Keratinocyte (primary cell): ENCODE results near the gene SP140. TPM values are rescaled to one million over a fixed set of nuclear protein-coding genes. Genes with fewer than 3 reads are reported as not detected.

ENCODE experiments used
- DNase-seq: peaks from one replicate; pipeline ENCODE4 v3.0.0-alpha.2; 2011; ENCODE audit warnings: low read depth, missing footprints, low spot score
- FAIRE-seq: peaks from 2 replicates; lab custom pipeline; 2011; peaks lifted over from hg19 to GRCh38; lab: Jason Lieb, UNC
- H2AFZ ChIP-seq: 2 replicates; pipeline ENCODE4 v1.6.0; 2012; ENCODE audit warnings: low read length, control low read depth, inconsistent platforms; ENCODE audit not compliant: control insufficient read depth
- H3K27ac ChIP-seq: 2 replicates; pipeline ENCODE4 v1.5.1; 2011; ENCODE audit warnings: low read length; ENCODE audit not compliant: control insufficient read depth, insufficient read depth
- H3K27me3 ChIP-seq: 3 replicates; pipeline ENCODE4 v1.6.0; 2011; ENCODE audit warnings: low read length; ENCODE audit not compliant: control insufficient read depth, insufficient read depth; ENCODE audit errors: extremely low read depth
- H3K36me3 ChIP-seq, 2 experiments: 2 replicates in 1 of 2; 3 replicates in 1 of 2; pipeline ENCODE4 v1.5.1; 2011; ENCODE audit warnings: low read length in 2 of 2, mild to moderate bottlenecking in 1 of 2; ENCODE audit not compliant: control insufficient read depth in 2 of 2, insufficient read depth in 2 of 2; ENCODE audit errors: extremely low read depth in 1 of 2
- H3K4me1 ChIP-seq: 3 replicates; pipeline ENCODE4 v1.5.1; 2011; ENCODE audit warnings: low read length; ENCODE audit not compliant: control insufficient read depth, insufficient read depth; ENCODE audit errors: extremely low read depth
- H3K4me2 ChIP-seq: 3 replicates; pipeline ENCODE4 v1.6.0; 2011; ENCODE audit warnings: low read depth, low read length; ENCODE audit not compliant: control insufficient read depth, insufficient read depth; ENCODE audit errors: extremely low read depth
- H3K4me3 ChIP-seq, 3 experiments: fragments of 200-600 bp in 1 of 3; sonication (generic) in 1 of 3; 2 replicates in 2 of 3; 3 replicates in 1 of 3; pipeline ENCODE4 v1.5.1; 2011 to 2016; ENCODE audit warnings: low read length in 3 of 3, mild to moderate bottlenecking in 3 of 3, control low read depth in 2 of 3, inconsistent platforms in 1 of 3, low read depth in 1 of 3, mixed read lengths in 1 of 3, mixed run types in 1 of 3, moderate library complexity in 1 of 3; ENCODE audit not compliant: control insufficient read depth in 2 of 3, insufficient read depth in 2 of 3; ENCODE audit errors: extremely low read depth in 1 of 3
- H3K79me2 ChIP-seq: 2 replicates; pipeline ENCODE4 v1.6.0; 2012; ENCODE audit warnings: low read length; ENCODE audit not compliant: control insufficient read depth, insufficient read depth
- H3K9ac ChIP-seq: 3 replicates; pipeline ENCODE4 v1.6.0; 2011; ENCODE audit warnings: low read length; ENCODE audit not compliant: control insufficient read depth, insufficient read depth; ENCODE audit errors: extremely low read depth
- H3K9me1 ChIP-seq: 3 replicates; pipeline ENCODE4 v1.6.0; 2011; ENCODE audit warnings: low read length; ENCODE audit not compliant: control insufficient read depth, insufficient read depth; ENCODE audit errors: extremely low read depth
- H3K9me3 ChIP-seq: 2 replicates; pipeline ENCODE4 v1.5.1; 2012; ENCODE audit warnings: low read depth, low read length; ENCODE audit not compliant: control insufficient read depth
- H4K20me1 ChIP-seq: 3 replicates; pipeline ENCODE4 v1.6.0; 2011; ENCODE audit warnings: low read length; ENCODE audit not compliant: control insufficient read depth, insufficient read depth; ENCODE audit errors: extremely low read depth
- CTCF ChIP-seq, 3 experiments: IDR thresholded peaks in 1 of 3; conservative IDR thresholded peaks in 1 of 3; optimal IDR thresholded peaks in 1 of 3; 2 replicates in 2 of 3; 3 replicates in 1 of 3; pipeline versions ENCODE3 to v1.5.1; 2011; ENCODE audit warnings: low read length in 3 of 3, mild to moderate bottlenecking in 3 of 3, moderate library complexity in 2 of 3, control low read depth in 1 of 3, inconsistent platforms in 1 of 3; ENCODE audit not compliant: insufficient read depth in 2 of 3; ENCODE audit errors: extremely low read depth in 1 of 3
- EZH2 ChIP-seq: IDR thresholded peaks from one replicate; pipeline ENCODE4 v1.6.1; 2012; ENCODE audit warnings: inconsistent platforms, mild to moderate bottlenecking, low read length, moderate library complexity
- dilution Hi-C: fragments of 300-500 bp; cut with MboI; formaldehyde crosslinking; loops from one replicate; pipeline ENCODE4 v1.7.0; 2020; ENCODE audit warnings: low sequenced_read_pairs; ENCODE audit not compliant: extremely low pct_ligation_motif_present
- polyA plus RNA-seq, 5 experiments: library from polyadenylated mRNA; depleted of rRNA in 3 of 5; stranded (reverse) in 3 of 5; stranded (forward) in 1 of 5; unstranded in 1 of 5; fragments of >200 nt; gene quantifications; 1 replicate in 1 of 5; 2 replicates in 3 of 5; 3 replicates in 1 of 5; pipeline versions ENCODE4 v1.2.1 to v1.2.3, GENCODE V29; 2011 to 2012; ENCODE audit warnings: missing spikeins in 2 of 5, low read depth in 1 of 5, low replicate concordance in 1 of 5

The SP140 gene
- polyA plus RNA-seq, 1 donor (not counting 4 experiments of a cell fraction or from before 2014, with no cell fraction given) = 1.2 TPM

GRCh38 chr2:230234122-230234722 lies 8.7 kb downstream of the SP140 start:
- DNase-seq (no peak), FAIRE-seq (no peak)
- no peak overlapping the region for H3K9ac ChIP-seq

GRCh38 chr2:230234845-230235244 lies 9.3 kb downstream of the SP140 start:
- Histone ChIP-seq H3K4me1 (peaks cover 6% of the 10 kb centered on the region), H3K79me2 (no peaks in the 10 kb centered on the region), H4K20me1 (no peaks in the 10 kb centered on the region), H3K4me2 (no peak overlapping the region), H3K36me3 (no peaks in the 10 kb centered on the region), H3K9ac (no peak overlapping the region), H3K27ac (no peak overlapping the region), H3K9me3 (no peaks in the 10 kb centered on the region), H3K4me3 (no peak overlapping the region), H3K9me1 (no peaks in the 10 kb centered on the region), H2AFZ (no peak overlapping the region), H3K27me3 (no peaks in the 10 kb centered on the region)
- no peak for DNase-seq
- TF ChIP-seq CTCF (optimal IDR thresholded peaks at IDR 0.05 in 1 of 3, IDR thresholded peaks at IDR 0.05 in 1 of 3, conservative IDR thresholded peaks at IDR 0.05 in 1 of 3; ENCODE audit: extremely low read depth in 1 of 3, insufficient read depth in 2 of 3, low read length in 3 of 3) = no peak
- TF ChIP-seq EZH2 = no peak
- no peak for FAIRE-seq
- dilution Hi-C loops = no loop called here

More at GRCh38 chr2:230234122-230234722, 8.7 kb downstream of the SP140 start:
- H3K9me1 ChIP-seq = no peaks in the 10 kb centered on the region
- H3K4me1 ChIP-seq = peaks cover 7% of the 10 kb centered on the region
- no peaks in the 10 kb centered on the region for H3K79me2 ChIP-seq
- H3K27me3 ChIP-seq = no peaks in the 10 kb centered on the region
- H3K9me3 ChIP-seq = no peaks in the 10 kb centered on the region
- H2AFZ ChIP-seq = no peak overlapping the region
- no peak overlapping the region for H3K4me2 ChIP-seq
- dilution Hi-C loops = no loop called here
- TF ChIP-seq CTCF (optimal IDR thresholded peaks at IDR 0.05 in 1 of 3, IDR thresholded peaks at IDR 0.05 in 1 of 3, conservative IDR thresholded peaks at IDR 0.05 in 1 of 3; ENCODE audit: extremely low read depth in 1 of 3, insufficient read depth in 2 of 3, low read length in 3 of 3) (no peak), EZH2 (no peak)
- no peak overlapping the region for H3K27ac ChIP-seq
- no peak overlapping the region for H3K4me3 ChIP-seq
- no peaks in the 10 kb centered on the region for H3K36me3 ChIP-seq
- no peaks in the 10 kb centered on the region for H4K20me1 ChIP-seq
